ENCODE measurements around the gene OXCT1.
"Not testable (repeated sequence)": the region's sequence is repeated elsewhere in the genome, so short reads cannot be mapped to it uniquely, and the experiment has no call there.

Gene OXCT1

GRCh38 chr5:41827792-41828191 lies 42.4 kb downstream of the OXCT1 start:
- no peak for DNase-seq (ENCODE audit: low read depth in 2 of 2)

DNA sequence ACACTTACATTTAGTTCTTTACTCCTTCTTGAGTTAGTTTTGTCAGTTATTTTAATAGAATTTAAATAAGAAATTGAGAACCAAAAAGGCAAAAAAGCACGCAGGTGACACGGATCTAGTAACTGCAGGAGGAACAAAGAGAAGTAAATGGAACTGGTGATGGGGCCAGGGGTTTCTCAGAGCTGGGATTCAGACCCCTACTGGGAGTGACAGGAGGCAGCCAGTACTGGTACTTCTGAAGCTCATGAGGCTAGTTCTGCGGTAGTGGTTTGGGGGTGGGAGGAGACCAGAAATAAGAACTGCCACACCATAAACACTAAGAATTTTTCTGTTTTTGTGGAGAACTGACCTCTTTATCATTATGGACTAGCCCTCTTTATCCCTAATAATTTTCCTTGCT lies 48.2 kb downstream of the OXCT1 start:
- no peak for DNase-seq (ENCODE audit: low read depth in 2 of 2)

- DNase-seq (ENCODE audit: low read depth in 2 of 2), result no peak
Observed at GRCh38 chr5:41821051-41821450, 49.2 kb downstream of the OXCT1 start.

GRCh38 chr5:41820150-41820549 lies 50.1 kb downstream of the OXCT1 start:
- no peak for DNase-seq (ENCODE audit: low read depth in 2 of 2)

DNA sequence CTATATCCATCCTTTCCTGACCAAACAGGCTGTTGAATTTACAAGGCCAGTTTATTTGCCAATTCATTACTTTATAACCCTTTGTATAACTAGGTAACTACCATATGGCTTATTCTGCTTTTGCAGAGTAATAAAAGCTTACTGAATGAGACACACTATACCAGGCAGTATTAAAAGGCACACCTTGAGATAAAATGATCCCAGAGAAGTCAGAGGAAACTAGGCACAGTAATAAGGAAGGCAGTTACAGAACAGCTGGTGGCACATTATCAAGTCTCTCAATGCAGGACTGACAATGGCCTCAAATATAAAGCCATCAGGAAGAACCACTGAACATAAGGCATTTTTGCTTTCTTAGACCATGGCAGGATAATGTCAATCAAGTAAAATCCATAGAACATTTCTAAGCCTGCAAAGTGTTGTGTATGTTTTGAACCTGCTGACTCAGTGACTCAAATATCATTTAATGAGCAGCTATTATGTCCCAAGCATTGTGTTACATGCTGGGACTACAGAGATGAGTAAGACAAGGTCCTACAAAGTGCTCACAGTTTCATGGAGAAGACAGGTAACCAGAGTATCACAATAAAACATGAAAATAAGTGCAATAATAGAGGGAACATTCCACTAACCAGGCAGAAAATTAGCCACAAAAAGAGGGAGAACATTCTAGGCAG lies 52.5 kb downstream of the OXCT1 start:
- no peak for DNase-seq (ENCODE audit: low read depth in 2 of 2)

DNA sequence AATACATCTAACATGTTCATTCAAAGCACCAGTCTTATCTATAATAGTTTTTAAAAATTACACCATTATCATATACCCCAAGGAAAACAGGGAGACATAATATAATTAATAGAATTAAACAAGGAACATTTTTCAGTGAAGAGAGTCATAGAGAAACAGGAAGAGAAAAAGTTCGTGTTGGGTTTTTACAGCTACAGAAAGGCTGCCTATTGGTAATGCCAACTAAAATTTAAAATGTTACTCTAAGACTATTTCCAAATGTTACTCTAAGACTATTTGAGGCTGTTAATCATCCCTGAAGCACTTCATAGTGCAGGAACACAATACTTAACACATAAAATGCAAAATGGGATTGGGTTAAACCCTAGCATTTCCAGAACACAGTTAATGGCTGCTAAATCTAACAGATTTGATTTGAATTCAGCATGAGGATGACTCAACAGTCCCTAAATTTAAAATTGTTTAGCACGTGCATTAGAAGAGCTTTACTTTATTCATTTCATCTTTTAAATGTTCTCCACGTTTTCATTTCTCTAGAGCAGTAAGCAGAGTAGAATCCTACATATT lies 54.5 kb downstream of the OXCT1 start:
- DNase-seq (ENCODE audit: low read depth in 2 of 2), result no peak

GRCh38 chr5:41815261-41815660 lies 55.0 kb downstream of the OXCT1 start:
- DNase-seq (ENCODE audit: low read depth in 2 of 2), result no peak

DNA sequence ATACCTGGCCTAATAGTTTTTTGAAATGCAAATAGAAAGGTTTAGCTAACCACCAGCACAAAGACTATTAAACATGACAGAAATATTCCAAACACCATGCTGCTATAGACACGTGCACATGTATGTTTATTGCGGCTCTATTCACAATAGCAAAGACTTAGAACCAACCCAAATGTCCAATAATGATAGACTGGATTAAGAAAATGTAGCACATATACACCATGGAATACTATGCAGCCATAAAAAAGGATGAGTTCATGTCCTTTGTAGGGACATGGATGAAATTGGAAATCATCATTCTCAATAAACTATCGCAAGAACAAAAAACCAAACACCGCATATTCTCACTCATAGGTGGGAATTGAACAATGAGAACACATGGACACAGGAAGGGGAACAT lies 55.9 kb downstream of the OXCT1 start:
- not testable (repeated sequence) for DNase-seq (ENCODE audit: low read depth in 2 of 2)

DNA sequence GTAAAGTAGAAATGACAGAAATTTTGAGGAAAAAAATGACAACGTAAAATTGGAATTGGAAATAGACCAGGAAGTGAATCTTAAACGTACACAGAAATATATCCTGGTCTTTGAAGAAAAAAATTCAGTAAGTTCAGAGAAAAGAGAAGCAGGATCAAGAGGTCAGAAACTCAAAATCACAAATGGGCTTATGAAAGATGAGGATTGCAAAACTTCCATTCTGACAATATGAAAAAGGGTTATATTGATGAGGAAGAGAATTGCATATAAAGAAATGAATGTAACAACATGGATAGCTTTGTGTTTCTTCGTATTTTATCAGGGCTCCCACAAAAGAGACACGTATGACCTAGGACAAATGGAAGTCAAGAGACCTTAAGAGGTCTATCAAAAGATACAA lies 58.1 kb downstream of the OXCT1 start:
- DNase-seq (ENCODE audit: low read depth in 2 of 2), result no peak

DNA sequence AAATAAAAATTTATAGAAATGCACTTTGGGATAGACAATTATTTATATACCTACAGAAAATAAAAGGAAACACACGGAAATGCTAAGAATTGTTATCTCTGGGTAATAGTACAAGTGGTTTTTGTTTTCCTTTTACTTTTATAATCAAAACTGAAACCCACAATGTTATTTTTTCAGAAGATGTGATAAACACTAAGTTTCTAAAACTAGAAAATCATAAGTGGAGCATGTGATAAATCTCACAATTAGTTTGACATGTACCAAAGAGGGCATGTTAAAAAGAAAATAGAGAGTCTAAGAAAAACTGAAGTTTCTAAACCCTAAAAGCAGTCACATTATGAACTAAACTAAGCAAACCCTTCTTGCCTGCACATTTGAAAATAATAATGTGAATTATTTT lies 61.1 kb downstream of the OXCT1 start:
- DNase-seq (ENCODE audit: low read depth in 2 of 2), result no peak

DNA sequence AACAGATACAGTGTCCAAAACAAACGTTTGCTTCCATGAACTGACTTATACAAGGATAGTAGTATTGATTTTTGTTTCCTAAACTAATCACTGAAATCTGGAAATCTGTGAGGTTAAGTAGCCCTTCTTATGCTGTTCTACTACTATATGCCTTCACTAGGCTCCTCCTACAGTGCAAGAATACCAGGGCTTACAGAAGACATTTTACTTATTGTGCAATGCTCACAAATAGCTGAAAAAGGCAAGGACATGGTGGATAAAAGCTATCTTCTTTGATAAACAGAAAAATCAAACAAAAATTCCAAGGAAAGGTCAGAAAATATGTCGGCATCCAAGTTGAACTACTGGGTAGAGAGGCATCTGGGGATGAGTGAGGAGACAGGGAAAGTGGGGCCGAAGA lies 61.9 kb downstream of the OXCT1 start:
- DNase-seq (ENCODE audit: low read depth in 2 of 2), result no peak

DNA sequence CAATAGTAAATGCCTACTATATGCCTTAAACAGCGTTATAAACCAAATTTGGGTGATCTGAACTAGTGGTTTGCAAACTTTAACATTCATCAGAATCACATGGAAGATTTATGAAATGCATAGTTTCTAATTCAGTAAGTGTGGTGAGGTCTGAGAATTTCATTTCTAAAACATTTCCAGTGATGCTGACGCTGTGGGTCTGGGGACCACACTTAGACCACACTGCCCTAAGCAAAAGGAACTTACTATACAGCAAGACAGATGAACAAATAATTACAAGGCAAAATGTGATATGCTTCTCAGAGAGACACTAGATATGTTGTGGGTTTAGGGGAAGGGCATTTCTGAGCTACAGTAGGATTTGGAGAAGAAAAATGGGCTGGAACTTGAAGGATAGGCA lies 72.6 kb downstream of the OXCT1 start:
- DNase-seq (ENCODE audit: low read depth in 2 of 2), result no peak

- DNase-seq (ENCODE audit: low read depth in 2 of 2), result no peak
Observed at GRCh38 chr5:41796061-41796460, 74.2 kb downstream of the OXCT1 start.

GRCh38 chr5:41795125-41795524 lies 75.1 kb downstream of the OXCT1 start:
- DNase-seq (ENCODE audit: low read depth in 2 of 2), result no peak

DNA sequence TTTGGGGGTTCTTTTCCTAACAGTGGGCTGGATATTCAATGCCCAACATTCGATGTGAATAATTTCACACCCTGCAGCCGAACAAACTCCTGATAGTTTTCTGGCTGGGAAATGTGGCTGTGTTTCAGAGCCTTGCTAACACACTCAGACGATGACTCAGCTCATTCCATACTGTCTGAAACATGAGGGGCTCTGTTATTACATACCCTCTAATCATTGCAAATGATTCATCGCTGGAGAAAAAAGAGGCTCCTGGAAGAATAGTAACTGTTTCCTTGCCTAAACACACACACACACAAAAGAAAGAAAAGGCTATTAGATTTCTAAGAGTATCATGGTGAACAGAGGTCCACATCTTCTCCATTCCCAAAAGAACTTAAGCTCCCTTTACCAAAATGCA lies 75.8 kb downstream of the OXCT1 start:
- DNase-seq (ENCODE audit: low read depth in 2 of 2), result no peak

GRCh38 chr5:41793141-41793770 lies 77.0 kb downstream of the OXCT1 start:
- DNase-seq (ENCODE audit: low read depth in 2 of 2), result no peak

- DNase-seq (ENCODE audit: low read depth in 2 of 2), result no peak
Observed at GRCh38 chr5:41790038-41790776, 80.0 kb downstream of the OXCT1 start.

DNA sequence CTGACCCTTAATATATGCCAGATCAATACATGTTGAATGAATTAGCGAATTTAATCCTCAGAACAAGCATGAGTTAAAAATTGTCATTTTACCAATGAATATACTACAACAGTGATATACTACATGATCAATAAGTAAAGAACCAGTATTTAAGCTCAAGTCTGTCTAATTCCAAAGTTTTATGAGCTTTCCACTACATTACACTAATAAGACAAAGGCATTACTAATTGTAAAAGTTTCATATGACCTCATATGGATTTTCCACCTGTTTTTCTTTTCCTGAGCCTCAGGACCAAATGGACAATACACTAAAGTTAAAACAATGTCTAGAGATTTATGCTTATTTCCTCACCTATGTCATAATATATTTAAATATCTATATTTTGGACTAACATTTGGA lies 80.8 kb downstream of the OXCT1 start:
- DNase-seq (ENCODE audit: low read depth in 2 of 2), result no peak

- no peak for DNase-seq (ENCODE audit: low read depth in 2 of 2)
Observed at GRCh38 chr5:41788941-41789368, 81.3 kb downstream of the OXCT1 start.

DNA sequence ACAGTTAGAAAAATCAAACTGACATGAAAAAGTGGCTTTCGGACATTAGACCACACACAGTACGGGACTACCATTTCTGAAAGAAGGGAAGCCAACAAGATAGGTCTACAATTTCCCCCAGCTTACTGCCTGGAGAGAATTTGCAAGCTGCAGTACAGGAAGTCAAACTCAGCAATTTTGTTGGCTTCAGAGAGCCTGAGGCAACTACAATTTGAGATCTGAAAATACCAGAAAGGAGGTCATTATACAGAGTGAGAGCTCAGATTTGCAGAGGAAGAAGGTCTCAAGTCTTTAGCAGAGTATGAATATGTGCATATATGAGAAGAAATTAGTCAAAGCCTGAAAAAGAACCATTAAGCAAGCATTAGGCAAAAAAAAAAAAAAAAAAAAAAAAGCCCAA lies 83.0 kb downstream of the OXCT1 start:
- no peak for DNase-seq (ENCODE audit: low read depth in 2 of 2)

DNA sequence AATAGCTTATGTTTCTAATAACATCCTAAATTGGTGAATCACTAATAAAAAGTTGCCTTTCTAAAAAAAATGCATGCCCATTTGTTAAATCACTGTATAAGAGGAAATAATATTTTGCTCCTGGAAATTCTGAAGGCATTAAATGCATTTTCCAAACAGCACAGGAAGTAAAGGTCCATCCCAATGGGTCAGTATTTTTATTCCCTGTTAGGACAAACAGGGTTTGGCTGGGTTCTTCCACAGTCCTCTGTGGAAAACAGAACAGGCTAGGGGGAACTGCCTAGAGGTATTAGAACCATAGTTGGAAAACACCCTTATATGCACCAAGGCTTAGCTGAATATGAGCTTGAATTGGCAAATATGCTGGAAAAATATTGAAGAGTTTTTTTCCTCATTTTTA lies 85.2 kb downstream of the OXCT1 start:
- DNase-seq (ENCODE audit: low read depth in 2 of 2), result no peak

- DNase-seq (ENCODE audit: low read depth in 2 of 2), result no peak
Observed at GRCh38 chr5:41778410-41778809, 91.8 kb downstream of the OXCT1 start.

DNA sequence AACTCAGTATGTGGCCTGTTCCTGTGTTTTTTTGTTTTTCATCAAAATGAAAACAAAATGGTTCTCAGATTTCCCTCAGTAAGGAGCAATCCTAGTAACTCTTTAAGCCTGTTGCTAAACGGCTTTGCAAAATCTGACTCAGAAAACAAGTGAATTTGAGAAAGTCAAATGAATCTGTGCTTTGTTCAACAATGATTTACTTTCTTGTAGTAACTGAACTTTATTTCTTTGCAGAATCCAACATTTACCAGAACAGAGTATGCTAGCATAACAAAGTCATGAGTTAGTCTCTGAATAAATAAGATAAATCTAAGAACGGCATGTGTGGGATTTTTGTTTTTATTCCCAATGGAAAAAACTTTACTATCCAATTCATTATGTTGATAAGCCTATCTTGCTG lies 93.8 kb downstream of the OXCT1 start:
- no peak for DNase-seq (ENCODE audit: low read depth in 2 of 2)
